MM.1S (cell line): Measurements from ENCODE around the gene IFNG-AS1.

ENCODE experiments used
- DNase-seq: peaks from one replicate; pipeline ENCODE4 v3.0.0-alpha.2; 2015
- H2AFZ ChIP-seq: fragments of 300-600 bp; sonication (generic); 2 replicates; pipeline ENCODE4 v1.6.0; 2016; ENCODE audit warnings: antibody characterized with exemption, low read length
- H3F3A ChIP-seq: fragments of 300-600 bp; sonication (generic); 2 replicates; pipeline ENCODE4 v1.6.1; 2016; ENCODE audit warnings: mild to moderate bottlenecking, antibody characterized with exemption, low read length, moderate library complexity, mixed read lengths; ENCODE audit not compliant: insufficient read depth
- H3K27ac ChIP-seq: fragments of 300-600 bp; sonication (generic); 2 replicates; pipeline ENCODE4 v1.5.1; 2016; ENCODE audit warnings: mild to moderate bottlenecking, low read length
- H3K27me3 ChIP-seq: fragments of 300-600 bp; sonication (generic); replicated peaks from 2 replicates; pipeline ENCODE4 v1.6.0; 2016; ENCODE audit warnings: low read length; ENCODE audit not compliant: insufficient read depth
- H3K36me3 ChIP-seq: fragments of 300-600 bp; sonication (generic); replicated peaks from 2 replicates; pipeline ENCODE4 v1.6.1; 2016; ENCODE audit warnings: mild to moderate bottlenecking, low read length, mixed read lengths; ENCODE audit not compliant: insufficient read depth
- H3K4me1 ChIP-seq: fragments of 300-600 bp; sonication (generic); 2 replicates; pipeline ENCODE4 v1.6.1; 2016; ENCODE audit warnings: low read length, mixed read lengths
- H3K4me2 ChIP-seq: fragments of 300-600 bp; sonication (generic); 2 replicates; pipeline ENCODE4 v1.6.0; 2016; ENCODE audit warnings: low read depth, low read length
- H3K4me3 ChIP-seq: fragments of 300-600 bp; sonication (generic); 2 replicates; pipeline ENCODE4 v1.5.1; 2016; ENCODE audit warnings: low read length, mixed read lengths
- H3K79me2 ChIP-seq: fragments of 300-600 bp; sonication (generic); 2 replicates; pipeline ENCODE4 v1.6.1; 2016; ENCODE audit warnings: mixed run types, low read length, mixed read lengths
- H3K9ac ChIP-seq: fragments of 300-600 bp; sonication (generic); 2 replicates; pipeline ENCODE4 v1.6.1; 2016; ENCODE audit warnings: low read length, mixed read lengths
- H3K9me2 ChIP-seq: fragments of 300-600 bp; sonication (generic); replicated peaks from 2 replicates; pipeline ENCODE4 v1.6.1; 2016; ENCODE audit warnings: mild to moderate bottlenecking, low read length, mixed read lengths; ENCODE audit not compliant: insufficient read depth
- H3K9me3 ChIP-seq: fragments of 300-600 bp; sonication (generic); replicated peaks from 2 replicates; pipeline ENCODE4 v1.6.1; 2016; ENCODE audit warnings: mild to moderate bottlenecking, low read length, mixed read lengths; ENCODE audit not compliant: insufficient read depth
- H4K20me1 ChIP-seq: fragments of 300-600 bp; sonication (generic); 2 replicates; pipeline ENCODE4 v1.6.1; 2016; ENCODE audit warnings: mild to moderate bottlenecking, low read length, moderate library complexity, mixed read lengths; ENCODE audit not compliant: insufficient read depth
- EZH2 ChIP-seq: fragments of 300-600 bp; sonication (generic); optimal IDR thresholded peaks from 2 replicates; pipeline ENCODE3; 2017; ENCODE audit warnings: low read depth, mild to moderate bottlenecking, antibody characterized with exemption, low read length, mixed read lengths
- EZH2phosphoT487 ChIP-seq: fragments of 300-600 bp; sonication (generic); IDR thresholded peaks from 2 replicates; pipeline ENCODE4 v1.6.1; 2018; ENCODE audit warnings: antibody characterized with exemption, low read length
- TF ChIP-seq, protein P1 (sequence below): fragments of 300-600 bp; sonication (generic); IDR thresholded peaks from 2 replicates; pipeline ENCODE4 v1.5.1; 2016; ENCODE audit warnings: antibody characterized with exemption, low read length, mixed read lengths

IFNG-AS1 gene

GRCh38 chr12:67991158-67991557 lies 1.9 kb downstream of the IFNG-AS1 start:
- Histone ChIP-seq H3K27ac (peak overlapping the region; percentile 100), H3K4me1 (peaks cover 49% of the 10 kb centered on the region), H3K27me3 (no peaks in the 10 kb centered on the region), H3K4me2 (peak overlapping the region; percentile 84), H3K9me3 (no peaks in the 10 kb centered on the region), H3K9ac (peak overlapping the region; percentile 98), H3K4me3 (peak overlapping the region; percentile 96), H3K79me2 (peaks cover 68% of the 10 kb centered on the region), H2AFZ (no peak overlapping the region), H3F3A (peaks cover 43% of the 10 kb centered on the region), H3K9me2 (no peaks in the 10 kb centered on the region), H3K36me3 (peaks cover 15% of the 10 kb centered on the region), H4K20me1 (peaks cover 7% of the 10 kb centered on the region; the same call in 1 of the 2 replicates)
- DNase-seq: peak; percentile 81
- no peak for TF ChIP-seq EZH2
- no peak for TF ChIP-seq EZH2phosphoT487

- H3K27me3 ChIP-seq: no peaks in the 10 kb centered on the region
- H4K20me1 ChIP-seq: peaks cover 12% of the 10 kb centered on the region; the same call in 1 of the 2 replicates
- H2AFZ ChIP-seq: no peak overlapping the region
- peak overlapping the region; percentile 98; the same call in 1 of the 2 replicates for H3K9ac ChIP-seq
- H3K36me3 ChIP-seq: peaks cover 20% of the 10 kb centered on the region
- peak overlapping the region; percentile 84 for H3K4me2 ChIP-seq
- H3K9me2 ChIP-seq: no peaks in the 10 kb centered on the region
- no peaks in the 10 kb centered on the region for H3K9me3 ChIP-seq
- peaks cover 87% of the 10 kb centered on the region for H3K79me2 ChIP-seq
- TF ChIP-seq EZH2 (no peak), EZH2phosphoT487 (no peak)
- TF ChIP-seq, protein P1, sequence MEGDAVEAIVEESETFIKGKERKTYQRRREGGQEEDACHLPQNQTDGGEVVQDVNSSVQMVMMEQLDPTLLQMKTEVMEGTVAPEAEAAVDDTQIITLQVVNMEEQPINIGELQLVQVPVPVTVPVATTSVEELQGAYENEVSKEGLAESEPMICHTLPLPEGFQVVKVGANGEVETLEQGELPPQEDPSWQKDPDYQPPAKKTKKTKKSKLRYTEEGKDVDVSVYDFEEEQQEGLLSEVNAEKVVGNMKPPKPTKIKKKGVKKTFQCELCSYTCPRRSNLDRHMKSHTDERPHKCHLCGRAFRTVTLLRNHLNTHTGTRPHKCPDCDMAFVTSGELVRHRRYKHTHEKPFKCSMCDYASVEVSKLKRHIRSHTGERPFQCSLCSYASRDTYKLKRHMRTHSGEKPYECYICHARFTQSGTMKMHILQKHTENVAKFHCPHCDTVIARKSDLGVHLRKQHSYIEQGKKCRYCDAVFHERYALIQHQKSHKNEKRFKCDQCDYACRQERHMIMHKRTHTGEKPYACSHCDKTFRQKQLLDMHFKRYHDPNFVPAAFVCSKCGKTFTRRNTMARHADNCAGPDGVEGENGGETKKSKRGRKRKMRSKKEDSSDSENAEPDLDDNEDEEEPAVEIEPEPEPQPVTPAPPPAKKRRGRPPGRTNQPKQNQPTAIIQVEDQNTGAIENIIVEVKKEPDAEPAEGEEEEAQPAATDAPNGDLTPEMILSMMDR: no peak
- H3K4me3 ChIP-seq: peak overlapping the region; percentile 96
- H3K27ac ChIP-seq: no peak overlapping the region
- peaks cover 40% of the 10 kb centered on the region for H3K4me1 ChIP-seq
- DNase-seq: no peak
- peaks cover 37% of the 10 kb centered on the region for H3F3A ChIP-seq
These were observed 3.9 kb downstream of the IFNG-AS1 start for GRCh38 chr12:67993143-67993542.

DNA sequence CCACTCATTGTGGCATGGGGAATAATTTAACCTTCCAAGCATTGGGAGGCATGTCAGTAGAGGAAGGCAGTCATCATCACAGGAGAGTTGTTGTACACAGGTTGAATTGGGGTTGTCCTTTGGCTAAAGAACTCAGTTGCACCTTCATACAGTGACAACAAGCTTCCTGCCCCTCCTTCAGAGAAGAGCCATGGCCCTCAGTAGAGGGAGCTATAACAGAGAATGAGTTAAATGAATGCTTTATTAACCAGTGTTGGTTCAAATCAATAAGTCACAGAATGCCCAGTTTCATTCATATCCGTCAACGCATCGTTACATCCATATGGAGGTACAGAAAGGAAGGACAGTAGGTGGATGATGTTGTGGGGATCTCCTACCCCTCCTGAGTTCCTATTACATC lies 4.8 kb downstream of the IFNG-AS1 start:
- Histone ChIP-seq H3K79me2 (peaks cover 96% of the 10 kb centered on the region), H3K4me3 (peak overlapping the region; percentile 0; the same call in 1 of the 2 replicates), H2AFZ (no peak overlapping the region), H3K27me3 (no peaks in the 10 kb centered on the region), H3K36me3 (peaks cover 20% of the 10 kb centered on the region), H4K20me1 (peaks cover 17% of the 10 kb centered on the region), H3K9me3 (no peaks in the 10 kb centered on the region), H3K9ac (no peak overlapping the region), H3F3A (peaks cover 32% of the 10 kb centered on the region), H3K27ac (no peak overlapping the region), H3K4me2 (peak overlapping the region; percentile 84; the same call in 1 of the 2 replicates), H3K4me1 (peaks cover 37% of the 10 kb centered on the region), H3K9me2 (no peaks in the 10 kb centered on the region)
- TF ChIP-seq, protein P1: peak; percentile 24
- TF ChIP-seq EZH2phosphoT487: no peak
- no peak for TF ChIP-seq EZH2
- no peak for DNase-seq

DNA sequence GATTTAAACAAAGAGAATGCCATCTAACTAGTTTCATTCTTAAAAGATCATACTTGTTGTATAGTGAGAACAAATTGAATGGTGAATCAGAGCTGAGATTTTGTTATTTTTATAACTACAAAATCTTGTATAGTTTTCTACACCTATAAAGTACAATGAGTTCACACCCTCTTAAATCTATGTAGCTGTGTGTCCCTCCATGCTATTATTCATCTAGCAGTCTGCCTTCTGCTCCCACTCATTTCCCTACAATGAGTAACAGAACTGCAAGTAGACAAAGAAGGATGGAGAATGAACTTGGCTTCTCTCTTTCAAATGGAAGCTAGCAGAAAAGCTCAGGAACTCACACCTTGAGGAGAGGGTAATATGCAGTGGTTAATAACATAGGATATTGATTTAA lies 7.1 kb downstream of the IFNG-AS1 start:
- no peak overlapping the region for H3K9ac ChIP-seq
- H3K4me1 ChIP-seq: peaks cover 42% of the 10 kb centered on the region
- no peak for TF ChIP-seq EZH2phosphoT487
- TF ChIP-seq, protein P1: no peak
- no peak for TF ChIP-seq EZH2
- no peak overlapping the region for H3K27ac ChIP-seq
- H3K36me3 ChIP-seq: peaks cover 20% of the 10 kb centered on the region
- no peaks in the 10 kb centered on the region for H3K9me3 ChIP-seq
- H4K20me1 ChIP-seq: peaks cover 26% of the 10 kb centered on the region
- H3K4me2 ChIP-seq: 0 out of 2 replicates have a peak overlapping the region, but pooled peaks have one; percentile 4
- H3F3A ChIP-seq: peaks cover 17% of the 10 kb centered on the region; the same call in 1 of the 2 replicates
- no peak overlapping the region for H3K4me3 ChIP-seq
- H3K9me2 ChIP-seq: no peaks in the 10 kb centered on the region
- DNase-seq: no peak
- H2AFZ ChIP-seq: no peak overlapping the region
- H3K79me2 ChIP-seq: peaks cover 100% of the 10 kb centered on the region
- H3K27me3 ChIP-seq: no peaks in the 10 kb centered on the region
